C4-2B (cell line): Measurements from ENCODE around the gene C11orf54.

Experiments
- H3K27ac ChIP-seq: fragments of 450-650 bp; 2 replicates; pipeline ENCODE4 v1.5.1; 2017
- CTCF ChIP-seq: fragments of 450-650 bp; conservative IDR thresholded peaks from 2 replicates; pipeline ENCODE4 v1.5.1; 2017; ENCODE audit warnings: mild to moderate bottlenecking
- ZFX ChIP-seq: fragments of 450-650 bp; IDR thresholded peaks from 2 replicates; pipeline ENCODE4 v1.6.1; 2017

C11orf54 gene

DNA sequence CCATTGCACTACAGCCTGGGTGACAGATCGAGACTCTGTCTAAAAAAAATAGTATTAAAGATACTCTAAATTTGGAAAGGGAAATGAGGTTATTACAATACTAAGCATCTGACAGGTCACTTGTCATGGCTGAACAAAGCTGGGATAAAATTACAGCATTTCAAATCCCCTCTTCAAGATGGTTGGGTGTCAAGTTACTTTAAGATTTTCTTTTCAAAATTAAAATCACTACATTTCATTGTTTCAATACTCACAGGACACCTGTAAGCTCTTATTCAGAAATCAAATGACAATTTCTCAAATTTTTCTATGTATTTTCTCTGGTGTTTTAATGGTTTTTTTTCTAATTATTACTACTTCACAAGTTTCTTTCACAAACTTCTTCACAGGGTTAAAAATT, 5.8 kb upstream of the C11orf54 start:
- no peak for TF ChIP-seq ZFX
- no peak for TF ChIP-seq CTCF
- H3K27ac ChIP-seq: no peak overlapping the region

DNA sequence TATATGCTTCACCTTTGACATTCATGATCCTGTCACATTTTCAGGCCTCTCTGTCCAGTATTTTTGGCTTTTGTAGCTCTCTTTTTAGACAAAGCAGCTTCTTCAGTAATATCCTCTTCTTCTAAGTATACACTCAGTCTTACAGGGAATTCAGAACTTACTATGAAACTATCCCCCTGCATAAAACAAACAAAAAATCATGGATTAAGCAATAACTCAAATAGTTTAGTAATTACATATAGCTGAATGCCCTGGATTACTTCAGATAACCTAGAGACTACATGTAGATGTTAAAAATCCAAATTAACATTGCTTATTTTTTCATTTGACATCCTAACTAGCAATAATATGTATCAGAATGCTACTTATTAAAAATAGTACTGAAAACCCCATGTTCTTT, 5.3 kb upstream of the C11orf54 start:
- no peak for TF ChIP-seq CTCF
- no peak for TF ChIP-seq ZFX
- H3K27ac ChIP-seq: no peak overlapping the region

DNA sequence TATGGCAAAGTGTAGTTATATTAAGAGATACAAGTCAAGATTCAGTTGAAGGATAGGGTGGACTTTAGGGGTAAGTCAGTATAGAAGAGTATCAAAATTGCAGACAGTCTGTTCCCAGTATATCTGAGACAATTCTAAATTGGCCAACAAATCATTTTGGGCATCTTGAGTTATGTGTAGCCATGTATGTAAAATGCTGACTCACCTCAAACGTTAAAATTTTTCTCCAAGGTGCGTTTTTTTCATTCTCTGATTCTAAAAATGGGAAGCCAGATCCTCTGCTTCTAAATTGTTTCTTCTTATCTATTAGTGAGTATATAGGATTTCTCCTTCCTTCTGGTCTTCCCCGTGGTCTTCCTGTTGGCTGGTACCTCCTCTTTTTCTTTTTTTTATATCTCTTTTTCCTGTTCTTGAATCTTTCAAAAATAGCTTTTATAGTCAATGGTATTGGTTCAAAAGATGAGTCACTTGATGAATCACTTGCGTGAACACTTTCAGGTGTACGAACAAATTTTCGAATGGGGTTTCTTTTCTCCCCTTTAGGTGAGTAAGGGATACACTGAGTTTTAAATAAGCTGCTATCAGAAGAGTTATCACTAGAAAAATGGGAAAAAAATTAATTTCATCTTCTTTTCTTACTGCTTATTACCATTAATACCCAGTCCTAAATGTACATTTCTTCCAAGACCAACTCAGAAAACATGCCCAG, 3.4 kb upstream of the C11orf54 start:
- no peak for TF ChIP-seq CTCF
- TF ChIP-seq ZFX: no peak
- H3K27ac ChIP-seq: no peak overlapping the region

DNA sequence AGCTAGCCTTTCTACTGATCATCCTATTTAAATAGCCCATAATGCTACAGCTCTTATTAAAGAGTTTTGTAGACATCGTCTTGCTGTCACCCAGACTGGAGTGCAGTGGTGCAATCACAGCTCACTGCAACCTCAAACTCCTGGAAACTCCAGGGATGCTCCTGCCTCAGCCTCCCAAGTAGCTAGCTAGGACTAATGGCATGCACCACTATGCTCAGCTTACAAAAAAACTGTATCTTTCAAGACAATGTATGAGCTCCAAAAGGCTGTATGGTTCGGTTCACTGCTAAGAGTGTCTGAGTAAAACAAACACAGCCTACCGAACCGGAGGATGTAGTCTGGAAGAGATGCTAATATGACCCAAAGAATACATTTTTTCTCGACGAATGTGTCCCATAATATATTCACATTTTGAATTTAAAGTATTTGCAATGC, 2.8 kb upstream of the C11orf54 start:
- TF ChIP-seq CTCF (no peak), ZFX (no peak)
- H3K27ac ChIP-seq: no peak overlapping the region

- peak overlapping the region; percentile 97 for H3K27ac ChIP-seq
These were observed 1.3 kb upstream of the C11orf54 start for GRCh38 chr11:93740031-93740729.

DNA sequence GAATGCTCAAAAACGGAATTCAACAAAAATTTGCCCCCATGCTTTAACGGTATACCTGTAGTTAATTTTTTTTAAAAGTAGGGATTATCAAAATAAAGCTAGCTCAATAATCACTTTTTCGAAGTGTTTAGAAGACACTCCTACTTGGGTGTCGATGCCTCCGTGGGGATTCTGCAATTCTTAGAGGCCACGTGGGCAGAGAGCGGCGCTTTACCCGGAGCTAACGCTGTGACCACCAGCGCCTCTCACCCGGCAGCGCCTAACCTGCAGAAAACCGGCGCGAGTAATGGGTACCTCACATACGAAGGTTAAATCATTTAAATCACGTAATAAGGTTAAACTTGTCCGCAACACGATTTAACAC, 760 bp upstream of the C11orf54 start:
- TF ChIP-seq ZFX: no peak
- no peak; the same call in 1 of the 2 replicates for TF ChIP-seq CTCF
- peak overlapping the region; percentile 97 for H3K27ac ChIP-seq

More at GRCh38 chr11:93740031-93740729, 1.3 kb upstream of the C11orf54 start:
- no peak for TF ChIP-seq CTCF
- TF ChIP-seq ZFX: no peak

- H3K27ac ChIP-seq: peak overlapping the region; percentile 97
- TF ChIP-seq ZFX: no peak
- no peak for TF ChIP-seq CTCF
These were observed 382 bp downstream of the C11orf54 start for GRCh38 chr11:93741882-93742226.
